Measurements from ENCODE around the gene SLC38A2.
"Not testable (repeated sequence)": the region's sequence is repeated elsewhere in the genome, so short reads cannot be mapped to it uniquely, and the experiment has no call there.

DNA sequence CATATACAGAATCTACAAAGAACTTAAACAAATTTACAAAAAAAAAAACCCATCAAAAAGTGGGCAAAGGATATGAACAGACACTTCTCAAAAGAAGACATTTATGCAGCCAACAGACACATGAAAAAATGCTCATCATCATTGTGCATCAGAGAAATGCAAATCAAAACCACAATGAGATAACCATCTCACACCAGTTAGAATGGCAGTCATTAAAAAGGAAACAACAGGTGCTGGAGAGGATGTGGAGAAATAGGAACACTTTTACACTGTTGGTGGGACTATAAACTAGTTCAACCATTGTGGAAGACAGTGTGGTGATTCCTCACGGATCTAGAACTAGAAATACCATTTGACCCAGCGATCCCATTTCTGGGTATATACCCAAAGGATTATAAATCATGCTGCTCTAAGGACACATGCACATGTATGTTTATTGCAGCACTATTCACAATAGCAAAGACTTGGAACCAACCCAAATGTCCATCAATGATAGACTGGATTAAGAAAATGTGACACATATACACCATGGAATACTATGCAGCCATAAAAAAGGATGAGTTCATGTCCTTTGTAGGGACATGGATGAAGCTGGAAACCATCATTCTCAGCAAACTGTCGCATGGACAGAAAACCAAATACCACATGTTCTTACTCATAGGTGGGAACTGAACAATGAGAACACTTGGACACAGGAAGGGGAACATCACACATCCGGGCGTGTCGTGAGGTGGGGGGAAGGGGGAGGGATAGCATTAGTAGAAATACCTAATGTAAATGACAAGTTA lies 27.1 kb upstream of the SLC38A2 start:
- TF ChIP-seq FOXM1 (IDR thresholded peaks at IDR 0.05; ENCODE audit: borderline replicate concordance); FOXA1 (IDR thresholded peaks at IDR 0.05); FOXK2 (IDR thresholded peaks at IDR 0.05): not testable (repeated sequence)
